HepG2 (cell line): Measurements from ENCODE around the gene CAGE1. TPM values are rescaled to one million over a fixed set of nuclear protein-coding genes. Genes with fewer than 3 reads are reported as not detected.

Experiments used
- ARID5B ChIP-seq: IDR thresholded peaks from 2 replicates; pipeline ENCODE4 v1.4.0; 2020; ENCODE audit warnings: mild to moderate bottlenecking, missing genetic modification reagents
- ATAD3A ChIP-seq: sonication (generic); formaldehyde crosslinking; IDR thresholded peaks from 2 replicates; pipeline ENCODE4 v1.4.0; 2020; ENCODE audit warnings: missing genetic modification reagents
- CCDC6 ChIP-seq: sonication (generic); formaldehyde crosslinking; IDR thresholded peaks from 2 replicates; pipeline ENCODE4 v1.8.1; 2022; ENCODE audit warnings: mild to moderate bottlenecking, missing genetic modification reagents, moderate library complexity
- DPF2 ChIP-seq: sonication (generic); formaldehyde crosslinking; IDR thresholded peaks from 2 replicates; pipeline ENCODE4 v1.4.0; 2020; ENCODE audit warnings: mild to moderate bottlenecking, low read depth, missing genetic modification reagents, borderline replicate concordance
- GATA4 ChIP-seq: sonication (generic); IDR thresholded peaks from 2 replicates; pipeline ENCODE4 v1.6.1; 2016; ENCODE audit warnings: antibody characterized with exemption, low read depth, borderline replicate concordance
- JUND ChIP-seq: sonication (generic); formaldehyde crosslinking; IDR thresholded peaks from 2 replicates; pipeline ENCODE4 v1.8.0; 2022; ENCODE audit warnings: mild to moderate bottlenecking, missing genetic modification reagents
- MYPOP ChIP-seq: sonication (generic); formaldehyde crosslinking; IDR thresholded peaks from 2 replicates; pipeline ENCODE4 v1.8.1; 2023; ENCODE audit warnings: mild to moderate bottlenecking, moderate library complexity, missing genetic modification reagents
- NCOA2 ChIP-seq: sonication (generic); formaldehyde crosslinking; IDR thresholded peaks from 2 replicates; pipeline ENCODE4 v1.8.0; 2022; ENCODE audit warnings: inconsistent platforms
- ONECUT2 ChIP-seq: sonication (generic); formaldehyde crosslinking; IDR thresholded peaks from 2 replicates; pipeline ENCODE4 v1.4.0; 2020; ENCODE audit warnings: missing genetic modification reagents
- TBX2 ChIP-seq: sonication (generic); formaldehyde crosslinking; IDR thresholded peaks from 2 replicates; pipeline ENCODE4 v1.5.0; 2020; ENCODE audit warnings: missing genetic modification reagents, mild to moderate bottlenecking, borderline replicate concordance
- TCF7L2 ChIP-seq: IDR thresholded peaks from 2 replicates; pipeline ENCODE4 v1.6.1; 2011; ENCODE audit warnings: mild to moderate bottlenecking, low read depth, low read length, moderate library complexity
- TRAFD1 ChIP-seq: sonication (generic); formaldehyde crosslinking; IDR thresholded peaks from 2 replicates; pipeline ENCODE4 v1.5.1; 2020; ENCODE audit warnings: missing genetic modification reagents, mild to moderate bottlenecking, borderline replicate concordance
- ZFX ChIP-seq: sonication (generic); formaldehyde crosslinking; IDR thresholded peaks from 2 replicates; pipeline ENCODE4 v1.4.0; 2020; ENCODE audit warnings: mild to moderate bottlenecking, low read depth, missing genetic modification reagents, moderate library complexity
- ZNF431 ChIP-seq: sonication (generic); formaldehyde crosslinking; IDR thresholded peaks from 2 replicates; pipeline ENCODE4 v1.9.0; 2022; ENCODE audit warnings: missing genetic modification reagents, low read depth, mild to moderate bottlenecking, borderline replicate concordance
- ZNF7 ChIP-seq: IDR thresholded peaks from 2 replicates; pipeline ENCODE4 v1.6.1; 2016; ENCODE audit warnings: missing biosample characterization, missing genetic modification reagents
- ZNF703 ChIP-seq: sonication (generic); formaldehyde crosslinking; IDR thresholded peaks from 2 replicates; pipeline ENCODE4 v1.5.1; 2020; ENCODE audit warnings: missing genetic modification reagents, mild to moderate bottlenecking, moderate library complexity, borderline replicate concordance
- polyA plus RNA-seq, 8 experiments: library from polyadenylated mRNA; depleted of rRNA in 3 of 8; stranded (reverse) in 7 of 8; unstranded in 1 of 8; fragments of >200 nt; fragmentation: Illumina TruSeq in 4 of 8; extraction: Trizol in 4 of 8; gene quantifications; 2 replicates each; pipeline versions ENCODE4 v1.2.1 to v1.2.3, GENCODE V29; 2011 to 2016; ENCODE audit warnings: low read depth in 4 of 8, missing spikeins in 1 of 8, mixed read lengths in 1 of 8; ENCODE audit not compliant: insufficient read depth in 1 of 8
- total RNA-seq, 5 experiments: library from RNA; depleted of rRNA; stranded (reverse); fragments of >200 nt; fragmentation: Illumina TruSeq; extraction: Trizol; gene quantifications; 2 replicates each; pipeline ENCODE4 v1.2.3, GENCODE V29; 2016; ENCODE audit warnings: low read depth in 1 of 5
- TF ChIP-seq, protein P1 (sequence below): sonication (generic); formaldehyde crosslinking; IDR thresholded peaks from 2 replicates; pipeline ENCODE4 v1.9.0; 2021; ENCODE audit warnings: missing genetic modification reagents, mild to moderate bottlenecking, borderline replicate concordance
- TF ChIP-seq, protein P2 (sequence below): sonication (generic); formaldehyde crosslinking; IDR thresholded peaks from 2 replicates; pipeline ENCODE4 v1.5.0; 2020; ENCODE audit warnings: missing genetic modification reagents

The CAGE1 gene
- total and polyA plus RNA-seq, 2 of the 13 experiments (the other 11 are each of a cell fraction or from before 2014, with no cell fraction given) = 0.03 to 0.15 TPM

DNA sequence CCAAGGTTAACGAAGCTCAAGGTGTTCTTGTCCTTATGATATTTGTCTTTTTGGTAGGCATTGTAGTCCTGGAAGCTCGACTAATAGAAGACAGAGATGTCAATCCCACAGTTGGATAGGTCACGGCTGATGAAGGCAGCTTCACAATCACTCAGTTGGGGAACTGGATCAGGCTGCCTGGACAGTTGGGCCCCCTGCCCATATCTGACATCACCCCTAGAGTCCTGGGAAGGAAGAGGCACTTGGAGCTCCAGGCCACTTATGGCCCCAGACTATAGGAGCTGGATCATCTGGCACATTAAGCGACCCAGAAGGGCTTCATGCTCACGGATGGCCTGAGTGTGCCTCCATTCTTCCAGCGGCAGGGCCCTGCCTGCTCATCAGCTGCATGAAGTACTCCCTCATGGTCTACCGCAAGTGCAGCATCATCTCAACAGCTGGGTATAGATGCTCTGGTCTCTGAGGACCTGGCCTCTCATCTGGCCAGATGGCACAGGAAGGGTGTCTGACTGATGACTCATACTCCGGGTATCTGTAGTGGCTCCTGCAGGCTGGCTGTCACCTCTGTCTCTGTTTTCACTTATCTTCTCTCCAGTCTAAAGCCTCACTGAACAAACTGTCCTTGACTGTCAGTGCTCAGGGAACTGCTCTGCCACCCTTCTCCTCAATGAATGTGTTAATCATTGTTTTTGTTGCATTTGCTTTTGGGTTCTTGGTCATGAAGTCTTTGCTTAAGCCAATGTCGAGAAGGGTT lies 47.4 kb downstream of the CAGE1 start (continued):
- TF ChIP-seq, protein P1, sequence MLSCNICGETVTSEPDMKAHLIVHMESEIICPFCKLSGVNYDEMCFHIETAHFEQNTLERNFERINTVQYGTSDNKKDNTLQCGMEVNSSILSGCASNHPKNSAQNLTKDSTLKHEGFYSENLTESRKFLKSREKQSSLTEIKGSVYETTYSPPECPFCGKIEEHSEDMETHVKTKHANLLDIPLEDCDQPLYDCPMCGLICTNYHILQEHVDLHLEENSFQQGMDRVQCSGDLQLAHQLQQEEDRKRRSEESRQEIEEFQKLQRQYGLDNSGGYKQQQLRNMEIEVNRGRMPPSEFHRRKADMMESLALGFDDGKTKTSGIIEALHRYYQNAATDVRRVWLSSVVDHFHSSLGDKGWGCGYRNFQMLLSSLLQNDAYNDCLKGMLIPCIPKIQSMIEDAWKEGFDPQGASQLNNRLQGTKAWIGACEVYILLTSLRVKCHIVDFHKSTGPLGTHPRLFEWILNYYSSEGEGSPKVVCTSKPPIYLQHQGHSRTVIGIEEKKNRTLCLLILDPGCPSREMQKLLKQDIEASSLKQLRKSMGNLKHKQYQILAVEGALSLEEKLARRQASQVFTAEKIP (CRISPR knock-in tag) = no peak
- TF ChIP-seq MYPOP (0 out of 2 replicates have a peak, but pooled peaks have one; percentile 65), GATA4 (no peak), ZNF703 (CRISPR knock-in tag) (no peak), ZNF7 (CRISPR knock-in tag) (peak; percentile 95), TBX2 (CRISPR knock-in tag) (peak; percentile 73), ATAD3A (CRISPR knock-in tag) (no peak), ONECUT2 (no peak), CCDC6 (CRISPR knock-in tag) (peak; percentile 67; the same call in 1 of the 2 replicates), ZFX (CRISPR knock-in tag) (0 out of 2 replicates have a peak, but pooled peaks have one; percentile 15), ARID5B (CRISPR knock-in tag) (peak; percentile 82), TRAFD1 (no peak), ZNF431 (CRISPR knock-in tag) (peak; percentile 63; the same call in 1 of the 2 replicates), JUND (CRISPR knock-in tag) (peak; percentile 99), NCOA2 (0 out of 2 replicates have a peak, but pooled peaks have one; percentile 57), TCF7L2 (no peak), DPF2 (0 out of 2 replicates have a peak, but pooled peaks have one; percentile 13)
- TF ChIP-seq, protein P2, sequence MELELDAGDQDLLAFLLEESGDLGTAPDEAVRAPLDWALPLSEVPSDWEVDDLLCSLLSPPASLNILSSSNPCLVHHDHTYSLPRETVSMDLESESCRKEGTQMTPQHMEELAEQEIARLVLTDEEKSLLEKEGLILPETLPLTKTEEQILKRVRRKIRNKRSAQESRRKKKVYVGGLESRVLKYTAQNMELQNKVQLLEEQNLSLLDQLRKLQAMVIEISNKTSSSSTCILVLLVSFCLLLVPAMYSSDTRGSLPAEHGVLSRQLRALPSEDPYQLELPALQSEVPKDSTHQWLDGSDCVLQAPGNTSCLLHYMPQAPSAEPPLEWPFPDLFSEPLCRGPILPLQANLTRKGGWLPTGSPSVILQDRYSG (CRISPR knock-in tag) = no peak
